T1000 (cell line): ENCODE results near the gene CXCL12.

Source experiments
- DNase-seq: peaks from one replicate; lab custom pipeline; 2025; ENCODE audit warnings: mixed read lengths; lab: John Stamatoyannopoulos, UW

CXCL12 gene

DNA sequence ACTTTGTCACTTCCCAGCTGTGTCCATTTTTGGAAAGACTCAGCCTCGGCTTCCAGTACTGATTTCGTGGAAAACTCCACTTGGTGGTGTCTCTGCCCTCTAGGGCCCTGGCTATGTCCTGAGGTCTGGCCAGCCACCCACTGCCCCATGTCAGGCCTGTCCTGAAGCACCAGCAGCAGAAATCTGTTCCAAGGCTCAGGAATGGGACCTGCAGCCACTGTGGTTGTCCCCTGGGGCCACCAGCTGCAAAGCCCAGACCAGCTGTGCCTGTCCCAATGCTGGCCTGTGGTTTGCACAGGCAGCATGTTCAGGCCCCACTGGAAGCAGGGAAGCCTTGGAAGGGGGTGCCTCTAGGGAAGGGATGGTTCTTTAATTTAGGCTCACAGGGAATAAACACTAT, 21.2 kb downstream of the CXCL12 start:
- no peak for DNase-seq

DNA sequence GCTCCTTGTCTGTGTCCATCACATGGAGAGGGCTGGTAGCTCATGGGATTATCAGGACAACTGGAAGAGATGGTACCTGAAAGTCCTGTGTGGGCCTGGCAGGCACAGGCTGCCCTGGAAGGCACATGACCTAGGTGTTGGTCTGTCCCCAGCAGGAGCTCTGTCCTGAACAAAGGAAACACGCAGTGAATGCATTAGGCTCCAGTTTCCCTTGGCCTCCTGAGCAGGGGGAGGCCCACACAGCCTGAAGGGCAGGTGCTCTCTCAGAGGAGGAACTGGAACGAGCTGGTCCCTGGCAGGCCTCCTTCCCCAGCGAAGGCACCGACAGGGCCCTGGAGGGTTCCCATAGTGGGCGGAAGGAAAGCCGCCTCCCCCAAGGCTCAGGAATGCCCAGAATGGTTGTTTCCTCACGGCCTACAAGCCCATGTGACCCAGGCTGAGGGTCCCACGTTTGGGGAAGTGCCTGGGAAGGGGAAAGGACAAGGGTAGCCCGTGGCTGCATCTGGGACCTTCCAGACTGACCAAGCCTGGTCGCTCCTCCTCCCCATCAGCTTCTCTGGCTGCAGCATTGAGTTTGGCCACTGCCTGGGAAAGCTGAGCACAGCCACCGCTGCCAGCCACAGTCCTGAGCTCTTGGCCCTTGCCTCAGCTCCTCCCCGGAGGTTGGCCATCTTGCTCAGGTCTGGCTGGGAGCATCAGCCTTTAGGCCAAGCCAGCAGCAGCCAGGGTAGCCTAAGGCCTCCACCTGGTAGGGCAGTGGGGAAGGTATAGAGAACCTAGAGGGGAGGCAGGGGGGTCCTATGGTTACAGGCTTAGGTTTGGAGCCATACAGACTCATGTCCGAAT, 21.8 kb downstream of the CXCL12 start:
- DNase-seq = no peak

DNA sequence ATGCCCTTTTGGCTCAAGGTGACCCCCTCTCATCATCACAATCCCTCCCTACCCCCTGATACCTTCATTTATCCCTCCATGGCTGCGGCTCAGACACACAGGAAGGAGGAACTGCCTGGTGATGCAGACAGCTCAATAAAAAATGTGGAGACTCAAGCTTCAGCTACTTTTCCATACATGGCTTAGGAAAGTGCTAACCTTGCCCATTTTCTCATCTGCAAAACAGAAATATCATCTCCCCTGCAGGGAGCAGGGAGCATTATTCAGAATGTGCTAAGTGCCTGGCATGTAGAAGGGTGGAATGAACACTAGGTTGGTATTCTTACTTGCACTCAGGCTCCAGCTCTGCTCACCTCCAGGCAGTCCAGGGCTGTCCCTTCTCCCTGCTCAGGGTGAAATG, 23.8 kb downstream of the CXCL12 start:
- no peak for DNase-seq

DNA sequence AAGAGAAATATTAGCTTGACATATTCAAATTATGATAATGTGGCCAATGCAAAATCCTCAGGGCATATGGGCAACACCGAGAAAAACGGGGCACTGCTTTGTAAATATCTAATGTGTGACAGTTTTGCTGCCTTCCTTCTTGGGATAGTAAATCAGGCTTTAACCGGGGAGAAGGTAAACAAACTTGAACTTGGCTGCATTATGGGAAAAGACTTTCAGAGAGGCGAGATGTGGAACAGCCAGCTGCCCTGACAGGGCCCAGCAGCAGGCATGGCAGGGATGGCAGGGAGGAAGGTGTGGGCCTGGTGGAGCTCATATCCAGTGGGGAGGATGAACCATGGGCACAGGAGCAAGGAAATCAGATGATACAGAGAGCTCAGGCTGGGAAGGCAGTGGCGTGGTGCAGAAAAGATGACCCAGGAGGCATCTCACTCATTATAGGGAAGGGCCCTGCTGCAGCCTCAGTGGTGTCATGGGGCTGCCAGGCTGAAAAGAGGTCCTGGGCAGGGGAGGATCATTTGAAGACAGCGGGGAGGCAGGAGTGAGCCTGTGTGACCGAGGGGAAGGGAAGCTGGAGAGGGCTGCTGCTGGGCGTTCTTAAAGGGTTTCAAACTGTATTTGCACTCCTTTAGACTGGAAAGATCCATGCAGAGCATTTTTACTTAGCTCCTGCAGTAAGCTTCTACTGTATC, 26.7 kb downstream of the CXCL12 start:
- DNase-seq = no peak

DNA sequence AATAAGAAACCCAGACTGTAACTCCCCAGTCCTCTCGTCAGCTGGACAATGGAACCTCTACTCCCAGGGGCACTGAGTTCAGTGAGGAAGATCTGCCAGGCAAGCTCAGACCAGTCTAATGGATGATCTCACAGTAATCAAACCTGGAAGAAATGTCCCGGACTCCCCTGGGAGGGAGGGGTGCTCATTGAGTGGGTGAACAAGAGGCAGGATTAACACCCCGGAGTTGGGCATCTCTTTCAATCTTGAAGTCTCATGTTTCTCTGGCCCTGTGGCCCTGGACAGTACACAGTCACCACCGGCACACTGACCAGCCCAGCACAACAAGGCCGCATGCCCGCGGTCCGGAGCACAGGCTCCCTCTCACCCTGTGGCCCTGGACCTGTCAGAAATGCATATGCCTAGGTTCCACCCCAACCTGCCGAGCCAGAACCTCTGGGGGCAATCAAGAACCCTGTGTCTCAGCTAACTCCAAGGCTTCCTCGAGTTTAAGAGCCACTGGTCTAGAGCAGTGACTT, 27.8 kb downstream of the CXCL12 start:
- DNase-seq = no peak

DNA sequence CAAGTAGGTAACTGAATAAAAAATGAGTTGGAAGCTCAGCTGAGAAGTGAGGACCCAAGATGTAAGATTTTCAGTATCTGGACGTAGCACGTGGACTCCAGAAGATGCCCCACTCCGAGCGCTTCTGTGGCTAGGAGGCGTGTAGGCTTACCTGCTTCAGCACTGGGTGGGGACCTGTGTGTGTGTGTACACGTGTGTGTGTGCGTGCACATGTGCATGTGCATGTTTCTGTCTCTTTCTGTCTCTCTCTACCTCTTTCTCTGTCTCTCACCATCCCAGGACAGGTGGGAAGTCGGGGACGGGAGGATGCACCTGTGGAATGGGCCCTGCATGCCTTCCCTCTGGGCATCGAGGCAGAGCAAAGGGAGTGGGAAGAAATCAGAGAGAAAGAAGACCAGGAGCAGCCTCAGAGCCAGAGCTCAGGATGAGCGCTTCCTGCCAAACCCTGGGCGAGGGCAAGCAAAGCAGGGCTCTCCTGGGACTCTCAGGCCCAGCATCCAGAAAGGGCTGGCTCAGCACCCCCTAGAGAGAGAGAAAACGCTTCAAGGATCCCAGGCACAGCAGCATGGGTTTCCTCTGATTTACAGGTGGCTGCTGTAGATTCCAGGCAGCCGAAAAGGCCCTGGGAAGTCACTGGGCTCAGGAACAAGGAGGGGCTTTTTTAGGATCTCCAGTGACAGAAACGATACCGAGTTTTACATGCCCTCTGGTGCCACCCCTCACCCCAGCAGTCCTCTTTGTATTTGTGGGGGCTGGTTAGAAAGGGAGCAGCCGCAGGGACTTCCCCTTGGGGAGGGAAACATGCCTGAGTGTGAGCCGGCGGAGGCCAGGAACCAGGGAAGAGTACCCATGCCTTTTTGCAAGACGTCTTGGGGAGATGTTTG, 28.5 kb downstream of the CXCL12 start:
- DNase-seq = no peak

DNA sequence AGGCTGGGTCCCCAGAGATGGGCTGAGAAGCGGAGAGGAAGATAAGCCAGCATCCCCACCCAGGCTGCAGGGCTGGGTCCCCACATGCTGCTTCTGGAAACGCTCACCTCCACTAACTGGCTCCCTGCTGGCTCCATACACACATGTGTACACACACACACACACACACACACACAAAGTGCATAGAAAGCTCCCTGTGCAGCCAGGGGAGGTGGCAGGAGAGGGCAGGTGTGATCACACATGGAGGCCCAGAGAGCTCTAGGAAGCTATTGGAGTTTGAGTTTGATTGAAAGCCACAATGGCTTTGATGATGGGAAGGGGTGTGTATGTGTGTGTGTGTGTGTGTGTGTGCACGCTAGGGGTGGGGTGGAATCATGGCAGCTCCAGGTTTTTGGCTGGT, 29.3 kb downstream of the CXCL12 start:
- DNase-seq = no peak

DNA sequence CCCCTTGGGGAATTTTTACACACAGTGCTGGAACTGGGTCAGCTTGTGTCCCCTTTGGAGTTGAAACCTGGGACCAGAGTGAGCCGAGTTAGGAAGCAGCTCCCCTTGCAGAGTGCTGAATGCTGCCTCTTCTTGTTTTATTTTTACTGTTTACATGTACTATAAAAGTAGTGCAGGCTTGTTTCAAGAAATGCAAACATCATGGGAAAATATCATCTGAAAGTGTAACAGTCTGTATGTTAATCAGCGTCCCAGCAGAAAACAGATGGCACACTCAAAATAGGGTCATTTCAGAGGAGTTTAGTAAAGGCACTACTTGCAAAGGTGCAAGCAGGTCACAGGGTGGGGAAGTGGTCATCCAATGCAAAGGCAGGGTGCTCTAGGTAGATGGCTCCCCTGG, 30.1 kb downstream of the CXCL12 start:
- DNase-seq = no peak

DNA sequence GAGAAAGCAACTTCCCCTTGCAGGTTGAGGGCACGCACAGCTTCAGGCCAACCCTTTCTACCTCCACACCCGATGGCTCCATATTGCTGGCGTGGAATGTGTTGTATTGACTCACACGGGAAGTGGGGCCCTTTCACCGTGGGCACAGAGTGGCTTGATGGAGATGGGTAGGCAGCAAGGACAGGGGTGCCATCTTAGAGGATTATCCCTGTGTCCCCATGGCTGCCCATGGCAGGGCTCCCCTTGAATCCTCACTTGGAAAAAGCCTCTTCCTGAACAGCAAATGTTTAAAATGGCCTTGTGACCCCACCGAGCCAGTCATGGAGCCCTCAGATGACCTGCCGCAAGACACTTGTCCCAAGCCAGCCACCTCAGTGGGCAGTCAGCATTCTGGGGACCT, 31.2 kb downstream of the CXCL12 start:
- no peak for DNase-seq

DNA sequence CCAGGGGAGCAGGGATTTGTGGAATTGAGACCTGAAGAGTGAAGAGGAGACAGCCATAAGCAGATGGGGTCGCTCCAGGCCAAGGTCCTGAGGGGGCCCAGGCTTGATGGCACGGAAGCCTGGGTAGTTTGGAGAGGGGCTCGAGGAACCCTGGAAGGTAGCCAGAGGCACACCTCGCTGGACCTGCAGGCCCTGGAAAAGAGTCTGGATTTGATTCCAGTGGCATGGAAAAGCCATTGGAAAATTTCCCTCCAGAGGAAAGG, 31.8 kb downstream of the CXCL12 start:
- DNase-seq = no peak

DNA sequence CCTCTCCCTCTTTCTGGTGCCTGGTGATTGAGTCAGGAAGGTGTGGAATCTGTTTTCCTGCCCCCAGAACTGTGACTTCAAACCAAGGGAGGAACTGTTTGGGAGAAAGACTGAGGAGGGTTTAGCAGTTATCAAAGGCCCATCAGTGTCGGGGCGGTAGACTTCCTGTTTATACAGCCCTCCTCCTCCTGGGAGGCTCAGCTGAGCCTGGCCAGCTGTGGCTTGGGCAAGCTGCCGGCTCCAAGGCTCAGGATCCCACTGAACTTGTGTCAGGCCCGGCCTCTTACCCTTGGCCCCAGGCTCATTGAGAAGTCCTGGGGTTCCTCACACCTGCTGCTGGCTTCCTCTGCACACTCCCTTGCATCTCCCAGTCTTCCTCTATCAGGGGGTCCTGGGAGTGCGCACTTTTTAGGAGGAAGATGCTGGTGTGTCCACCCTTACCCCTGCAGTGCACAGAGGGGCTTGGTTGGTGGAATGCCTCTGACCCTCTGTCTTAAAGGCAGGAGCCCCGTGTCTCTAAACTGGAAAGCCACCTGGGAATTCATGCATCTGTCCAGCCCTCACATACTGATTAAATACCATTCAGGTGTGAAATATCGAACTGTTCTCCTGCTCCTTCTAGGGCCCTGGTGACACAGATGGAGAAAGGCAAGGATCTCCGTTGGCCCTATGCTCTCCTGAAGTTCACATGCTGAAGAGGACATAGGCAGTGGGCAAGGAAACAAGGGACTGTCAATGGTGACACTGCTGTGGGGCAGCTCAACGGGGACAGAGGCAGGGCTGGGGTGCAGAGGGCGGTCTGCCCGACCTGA, 32.4 kb downstream of the CXCL12 start:
- DNase-seq = no peak

DNA sequence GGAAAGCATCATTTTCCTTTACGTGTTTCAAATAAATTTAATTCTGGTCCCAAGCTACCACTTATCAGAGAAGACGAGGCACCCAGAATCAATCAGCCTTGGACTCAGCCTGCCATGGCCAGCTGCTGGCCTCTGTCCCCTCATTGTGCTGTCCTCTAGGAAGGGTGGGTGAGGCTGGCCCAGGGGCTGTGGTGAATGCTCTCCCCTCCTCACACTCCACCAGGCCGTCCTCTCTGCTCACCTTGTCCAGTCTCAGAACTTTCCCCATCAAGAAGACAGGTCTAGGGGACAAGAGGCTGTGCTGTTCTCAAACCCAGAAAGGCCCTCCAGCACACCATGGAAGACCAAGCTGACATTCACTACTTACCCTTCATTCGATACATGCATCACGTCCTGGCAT, 36.4 kb downstream of the CXCL12 start:
- DNase-seq = no peak

DNA sequence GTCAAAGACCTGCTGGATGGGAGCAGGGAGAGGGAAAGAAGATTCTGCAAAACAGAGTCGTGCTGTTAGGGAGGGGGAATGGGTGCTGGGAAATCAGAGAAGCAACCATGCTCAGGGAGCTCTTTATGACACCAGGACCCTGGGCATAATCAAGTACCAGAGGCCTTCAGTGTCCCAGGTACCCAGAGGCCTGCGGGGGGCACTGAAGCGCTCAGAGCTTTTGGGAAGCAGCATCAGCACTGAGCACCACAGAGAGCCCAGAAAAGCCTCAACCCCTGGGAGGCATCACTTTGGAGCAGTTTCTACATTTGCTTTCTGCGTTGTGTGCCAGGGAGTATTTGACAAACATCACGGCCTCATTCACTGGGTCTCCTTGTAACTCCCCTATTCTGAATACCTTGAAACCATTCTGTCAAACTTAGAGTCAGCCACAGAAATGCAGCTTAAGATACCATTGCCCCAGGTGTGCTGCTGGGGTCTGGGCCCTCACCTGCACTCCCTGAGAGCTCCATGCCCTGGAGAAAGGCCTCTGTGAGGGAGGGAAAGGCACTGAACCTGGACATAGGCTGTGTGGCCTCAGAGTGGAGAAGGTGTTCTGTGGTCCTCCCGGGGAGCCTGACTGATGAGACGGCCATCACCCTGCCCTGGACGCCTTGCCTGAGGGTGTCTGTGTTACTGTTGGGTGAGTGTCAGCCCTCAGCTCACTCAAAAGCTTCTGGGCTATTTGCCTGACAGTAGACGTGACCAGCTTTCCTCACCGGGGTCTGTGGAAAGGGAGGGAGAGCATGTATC, 37.1 kb downstream of the CXCL12 start:
- DNase-seq = no peak

DNA sequence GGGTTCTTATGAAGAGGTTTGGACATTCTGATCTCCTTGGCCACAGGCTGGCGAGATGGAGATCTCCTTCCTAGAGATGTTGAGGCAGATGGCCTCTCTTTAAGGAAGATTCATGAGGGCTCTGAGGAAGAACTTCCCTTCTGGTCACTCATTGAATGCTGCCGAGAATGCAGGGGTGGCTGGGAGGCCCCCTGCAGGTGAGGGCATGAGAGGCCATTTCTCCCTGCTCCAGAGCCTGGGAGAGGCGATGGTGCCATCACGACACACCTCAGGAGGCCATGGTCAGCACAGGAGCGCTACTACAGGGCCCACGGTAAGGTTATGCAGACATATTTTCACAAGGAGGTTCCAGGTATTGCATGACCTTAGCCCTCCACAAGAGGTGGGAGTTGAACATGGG, 40.2 kb downstream of the CXCL12 start:
- no peak for DNase-seq

DNA sequence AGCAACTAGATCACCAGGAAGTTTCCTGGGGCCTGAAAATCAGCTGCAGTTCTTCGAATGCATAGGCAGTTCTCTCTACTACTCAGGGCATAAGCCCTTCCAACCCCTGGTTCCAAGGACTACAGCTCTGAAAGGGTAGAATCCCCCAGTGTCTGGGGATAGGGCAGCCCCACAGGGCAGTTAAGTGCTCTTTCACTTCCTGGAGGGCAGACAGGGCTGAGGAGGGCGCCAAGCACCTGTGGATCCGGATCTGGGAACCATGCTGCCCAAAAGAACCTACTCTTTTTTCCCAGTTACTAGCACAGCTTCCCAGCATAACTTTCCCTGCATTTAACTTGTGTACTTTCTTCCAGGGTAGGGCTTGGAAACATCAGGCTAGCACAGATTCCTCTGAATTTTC, 41.1 kb downstream of the CXCL12 start:
- DNase-seq = no peak

DNA sequence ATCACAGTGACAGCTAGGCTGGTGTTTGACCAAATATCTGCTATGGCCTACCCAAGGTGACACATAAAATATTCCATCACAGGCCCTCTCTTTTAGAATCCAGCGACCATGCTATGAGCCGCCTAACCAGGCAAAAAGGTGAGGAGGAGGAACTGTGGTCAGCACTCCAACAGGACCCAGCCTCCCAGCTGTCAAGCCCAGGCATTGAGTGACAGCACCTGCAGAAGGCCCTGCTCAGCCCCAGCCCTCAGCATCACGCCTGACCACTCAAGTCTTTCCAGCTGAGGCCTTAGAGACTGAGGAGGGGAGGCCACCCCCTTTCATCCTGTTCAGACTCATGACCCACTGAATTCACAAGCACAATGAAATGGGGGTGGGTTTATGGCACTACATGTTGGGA, 43.0 kb downstream of the CXCL12 start:
- no peak for DNase-seq

DNA sequence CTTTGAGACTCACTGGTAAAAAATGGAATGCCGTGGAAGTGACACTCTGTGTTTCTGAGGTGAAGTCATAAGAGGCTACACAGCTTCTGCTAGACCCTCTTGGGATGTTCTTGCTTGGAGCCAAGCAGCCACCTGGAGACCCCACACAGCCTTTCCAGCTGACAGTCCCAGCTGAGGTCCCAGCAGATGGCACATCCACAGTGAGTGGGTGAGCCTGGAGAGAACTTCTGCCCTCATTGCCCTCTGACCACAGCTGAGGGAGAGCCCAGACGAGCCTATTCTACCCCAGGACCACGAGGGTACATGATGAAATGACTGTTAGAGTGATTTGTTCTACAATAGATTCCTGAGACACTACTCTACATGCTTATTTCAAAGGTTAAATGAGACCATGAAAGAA, 44.3 kb downstream of the CXCL12 start:
- DNase-seq = no peak

DNA sequence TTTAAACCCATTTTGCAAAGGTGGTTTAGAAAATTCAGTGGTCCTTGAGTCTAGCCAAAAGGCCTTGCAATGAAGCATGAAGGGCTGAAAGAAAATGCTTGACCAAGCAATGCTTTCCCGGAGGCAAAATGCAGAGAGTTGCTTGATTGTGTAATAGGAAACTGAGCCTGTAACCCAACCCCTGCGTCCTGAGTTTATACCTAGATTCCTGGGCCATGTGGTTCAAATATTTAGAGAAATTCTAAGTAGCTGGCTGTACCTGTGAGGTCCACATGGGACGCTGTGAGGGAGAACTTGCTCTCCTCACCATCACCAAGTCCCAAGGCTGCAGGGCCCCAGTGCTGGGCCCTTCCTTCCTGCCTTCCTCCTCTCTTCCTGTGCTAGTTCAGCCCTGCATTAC, 45.7 kb downstream of the CXCL12 start:
- no peak for DNase-seq

DNA sequence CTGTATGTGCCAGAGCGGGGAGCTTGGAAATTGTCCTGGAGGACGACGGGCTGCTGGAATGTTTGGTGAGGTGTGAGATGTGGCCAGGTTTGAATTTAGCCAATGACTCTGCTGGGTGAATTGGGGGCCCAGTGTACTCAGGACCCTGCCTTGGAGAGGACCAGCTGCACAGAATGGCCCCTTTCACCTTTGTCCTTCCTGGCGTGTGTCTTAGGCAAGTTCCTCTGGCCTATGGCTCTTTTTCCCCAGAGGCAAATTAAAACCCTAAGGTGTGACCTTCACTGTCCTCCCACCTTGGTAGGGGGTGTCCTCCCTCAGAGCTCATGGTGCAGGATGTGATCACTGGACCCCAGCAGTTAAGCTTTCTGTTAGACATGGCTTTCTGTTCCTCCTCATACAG, 47.8 kb downstream of the CXCL12 start:
- DNase-seq = no peak

DNA sequence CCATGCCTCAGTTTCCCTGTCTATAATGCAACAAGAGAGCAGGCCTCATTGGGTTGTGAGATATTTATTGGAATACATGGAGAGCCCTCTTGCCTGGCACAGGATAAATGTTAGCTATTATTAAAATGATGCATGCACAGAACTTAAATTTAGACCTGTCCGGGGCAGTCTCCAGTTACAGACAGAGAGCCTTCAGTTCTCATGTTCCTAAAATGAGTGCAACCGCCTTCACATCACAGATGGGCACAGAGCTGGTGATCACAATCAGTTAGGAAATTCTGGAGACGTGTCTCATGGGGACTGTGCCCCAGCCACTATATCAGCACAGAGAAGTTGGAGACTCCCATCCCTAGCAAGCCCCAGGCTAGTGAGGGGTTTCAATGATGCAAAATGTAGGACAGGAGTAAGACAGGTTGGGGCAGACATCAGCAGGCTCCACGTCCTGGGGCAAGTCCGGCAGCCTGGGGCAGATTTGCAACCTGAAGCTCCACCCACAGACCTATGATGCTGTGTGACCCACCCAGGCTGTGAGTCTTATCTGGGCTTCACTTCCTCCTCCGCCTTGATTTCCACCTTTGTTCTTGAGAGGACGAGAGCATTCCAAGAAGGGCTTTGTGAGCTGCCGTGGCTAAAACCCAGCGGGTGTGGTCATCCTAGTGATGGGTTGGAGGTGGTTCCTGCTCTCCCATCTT, 49.4 kb downstream of the CXCL12 start:
- DNase-seq = no peak
